RWPE1 (cell line): ENCODE results near the gene LAMA2.

Source experiments
- CTCF ChIA-PET: fragments of 350-600 bp; sonication (Branson Sonifier 250); formaldehyde crosslinking; extraction: SDS; loops from one replicate; lab custom pipeline; 2021; lab: Yijun Ruan, JAX
- POLR2A ChIA-PET: fragments of 400-600 bp; formaldehyde crosslinking; extraction: SDS; loops from one replicate; lab custom pipeline; 2020; ENCODE audit warnings: antibody characterized with exemption; ENCODE audit not compliant: low non-redundant PET; lab: Yijun Ruan, JAX
- DNase-seq: peaks from one replicate; pipeline ENCODE4 v3.0.0; 2012; ENCODE audit warnings: low spot score
- H3K27ac ChIP-seq: fragments of 450-650 bp; 2 replicates; pipeline ENCODE4 v1.5.1; 2017
- CTCF ChIP-seq: fragments of 450-650 bp; conservative IDR thresholded peaks from 2 replicates; pipeline ENCODE4 v1.5.1; 2017; ENCODE audit warnings: low read depth, mild to moderate bottlenecking

Gene LAMA2

GRCh38 chr6:129115471-129115870 is 232.5 kb downstream of the LAMA2 start:
- H3K27ac ChIP-seq, result no peak overlapping the region
- TF ChIP-seq CTCF, result no peak
- ChIA-PET POLR2A (no interaction called here), CTCF (interaction anchor here (1.1 kb wide), 1 partner anchor 255 kb away, joined by 4 read pairs; no protein-coding TSS in a partner anchor)
- DNase-seq, result no peak

- no peak for DNase-seq
- POLR2A ChIA-PET, result no interaction called here
- CTCF ChIA-PET, result no interaction called here
- H3K27ac ChIP-seq, result no peak overlapping the region
- no peak for TF ChIP-seq CTCF
Observed at GRCh38 chr6:129117355-129117754, 234.4 kb downstream of the LAMA2 start.

- POLR2A ChIA-PET, result no interaction called here
Observed at GRCh38 chr6:129120856-129121638, 238.1 kb downstream of the LAMA2 start.

GRCh38 chr6:129124347-129124746 is 241.4 kb downstream of the LAMA2 start:
- CTCF ChIA-PET, result no interaction called here

More at GRCh38 chr6:129120856-129121638, 238.1 kb downstream of the LAMA2 start:
- DNase-seq, result no peak
- CTCF ChIA-PET, result no interaction called here
- TF ChIP-seq CTCF, result no peak
- H3K27ac ChIP-seq, result no peak overlapping the region

GRCh38 chr6:129130106-129130505 is 247.2 kb downstream of the LAMA2 start:
- H3K27ac ChIP-seq, result no peak overlapping the region
- no peak for TF ChIP-seq CTCF
- DNase-seq, result no peak
- ChIA-PET CTCF (no interaction called here), POLR2A (no interaction called here)

More at GRCh38 chr6:129124347-129124746, 241.4 kb downstream of the LAMA2 start:
- H3K27ac ChIP-seq, result no peak overlapping the region
- POLR2A ChIA-PET, result no interaction called here
- no peak for DNase-seq
- no peak for TF ChIP-seq CTCF

GRCh38 chr6:129130959-129131681 is 248.2 kb downstream of the LAMA2 start:
- DNase-seq, result no peak
- CTCF ChIA-PET, result interaction anchor here (0.7 kb wide), 1 partner anchor 1126 kb away, joined by 3 read pairs; no protein-coding TSS in a partner anchor
- no peak for TF ChIP-seq CTCF
- H3K27ac ChIP-seq, result no peak overlapping the region
- POLR2A ChIA-PET, result no interaction called here
